ENCODE data around the gene PSMD13. TPM values are rescaled to one million over a fixed set of nuclear protein-coding genes. Genes with fewer than 3 reads are reported as not detected.

The PSMD13 gene
- total RNA-seq, 4 donors from 2014 or later: 85.8 to 114 (median 93.5) TPM

- WGBS, 2 donors (ENCODE audit: low coverage in 1 of 2): 83 to 94% methylated on average over 7 to 10 of the region's 10 CpGs
- Histone ChIP-seq H3K9me3 (no peaks in the 10 kb centered on the region), H3K4me3 (no peak overlapping the region), H3K27ac (no peak overlapping the region), H3K36me3 (peaks cover 0 to 47% of the 10 kb centered on the region in 2 donors), H3K4me1 (peaks cover 0 to 39% (median 0%) of the 10 kb centered on the region in 3 donors), H3K27me3 (no peaks in the 10 kb centered on the region)
- no peak for ATAC-seq
- TF ChIP-seq EP300 (IDR thresholded peaks at IDR 0.05) (no peak), POLR2AphosphoS5 (IDR thresholded peaks at IDR 0.05) (no peak), POLR2A (IDR thresholded peaks at IDR 0.05) (no peak)
- TF ChIP-seq, protein P1, sequence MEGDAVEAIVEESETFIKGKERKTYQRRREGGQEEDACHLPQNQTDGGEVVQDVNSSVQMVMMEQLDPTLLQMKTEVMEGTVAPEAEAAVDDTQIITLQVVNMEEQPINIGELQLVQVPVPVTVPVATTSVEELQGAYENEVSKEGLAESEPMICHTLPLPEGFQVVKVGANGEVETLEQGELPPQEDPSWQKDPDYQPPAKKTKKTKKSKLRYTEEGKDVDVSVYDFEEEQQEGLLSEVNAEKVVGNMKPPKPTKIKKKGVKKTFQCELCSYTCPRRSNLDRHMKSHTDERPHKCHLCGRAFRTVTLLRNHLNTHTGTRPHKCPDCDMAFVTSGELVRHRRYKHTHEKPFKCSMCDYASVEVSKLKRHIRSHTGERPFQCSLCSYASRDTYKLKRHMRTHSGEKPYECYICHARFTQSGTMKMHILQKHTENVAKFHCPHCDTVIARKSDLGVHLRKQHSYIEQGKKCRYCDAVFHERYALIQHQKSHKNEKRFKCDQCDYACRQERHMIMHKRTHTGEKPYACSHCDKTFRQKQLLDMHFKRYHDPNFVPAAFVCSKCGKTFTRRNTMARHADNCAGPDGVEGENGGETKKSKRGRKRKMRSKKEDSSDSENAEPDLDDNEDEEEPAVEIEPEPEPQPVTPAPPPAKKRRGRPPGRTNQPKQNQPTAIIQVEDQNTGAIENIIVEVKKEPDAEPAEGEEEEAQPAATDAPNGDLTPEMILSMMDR (IDR thresholded peaks at IDR 0.05): no peak
Measured at GRCh38 chr11:225734-226453, 10.9 kb upstream of the PSMD13 start.

DNA sequence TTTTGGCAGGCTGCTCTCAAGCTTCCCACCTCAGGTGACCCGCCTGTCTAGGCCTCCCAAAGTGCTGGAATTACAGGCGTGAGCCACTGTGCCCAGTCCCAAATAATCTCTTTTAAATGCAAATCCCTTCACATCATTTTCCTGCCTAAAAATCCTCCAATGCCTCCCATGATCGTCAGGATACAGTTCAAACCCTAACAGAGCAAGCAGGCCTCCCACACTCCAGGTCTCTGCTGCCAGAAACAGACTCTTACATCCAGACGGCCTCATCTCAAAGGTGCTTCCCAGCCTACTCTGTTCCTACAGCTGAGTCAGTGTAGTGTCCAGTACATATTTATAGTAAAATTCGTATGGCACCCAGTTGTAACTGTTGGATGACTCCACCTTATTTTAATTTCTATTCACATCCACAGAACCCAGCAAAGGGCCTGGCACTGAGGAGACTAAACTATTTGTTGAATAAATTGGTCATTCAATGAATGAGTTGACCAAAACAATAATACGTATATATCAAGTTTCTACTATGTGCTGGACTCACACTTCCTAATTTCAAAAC lies 8.9 kb upstream of the PSMD13 start:
- Histone ChIP-seq H3K36me3 (peaks cover 0 to 48% of the 10 kb centered on the region in 2 donors), H3K9me3 (no peaks in the 10 kb centered on the region), H3K4me3 (no peak overlapping the region), H3K27me3 (no peaks in the 10 kb centered on the region), H3K4me1 (peaks cover 0 to 25% (median 0%) of the 10 kb centered on the region in 3 donors), H3K27ac (no peak overlapping the region)
- ATAC-seq: no peak
- WGBS, 2 donors (ENCODE audit: low coverage in 1 of 2): 56 to 76% methylated on average over 4 to 6 of the region's 6 CpGs
- no peak for TF ChIP-seq POLR2A (IDR thresholded peaks at IDR 0.05)
- TF ChIP-seq EP300 (IDR thresholded peaks at IDR 0.05): no peak
- TF ChIP-seq POLR2AphosphoS5 (IDR thresholded peaks at IDR 0.05): no peak
- TF ChIP-seq, protein P1 (IDR thresholded peaks at IDR 0.05): no peak

DNA sequence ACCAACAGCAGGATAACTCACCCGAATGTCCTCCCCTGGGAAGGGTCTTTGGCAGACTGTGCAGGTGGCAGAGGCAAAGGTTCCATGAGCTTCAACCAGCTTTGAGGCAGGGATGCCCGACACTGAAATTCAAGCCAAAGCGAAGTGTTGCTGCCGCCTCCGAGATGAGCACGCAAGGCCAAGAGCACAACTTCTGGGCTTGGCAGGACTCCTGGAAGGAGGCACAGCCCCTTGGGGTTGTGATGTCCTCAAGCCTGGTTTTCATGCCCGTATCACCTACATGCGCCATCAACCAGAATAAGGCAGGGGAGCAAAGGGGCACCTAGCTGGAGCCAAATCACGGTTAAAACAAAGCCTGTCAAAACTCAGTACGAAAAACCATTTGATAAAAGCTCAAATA lies 6.3 kb upstream of the PSMD13 start:
- TF ChIP-seq POLR2AphosphoS5 (IDR thresholded peaks at IDR 0.05) (no peak), POLR2A (IDR thresholded peaks at IDR 0.05) (no peak), EP300 (IDR thresholded peaks at IDR 0.05) (no peak)
- TF ChIP-seq, protein P1 (IDR thresholded peaks at IDR 0.05): no peak
- Histone ChIP-seq H3K4me1 (peaks cover 0 to 18% (median 3%) of the 10 kb centered on the region in 3 donors), H3K27me3 (no peaks in the 10 kb centered on the region), H3K27ac (no peak overlapping the region), H3K4me3 (no peak overlapping the region), H3K9me3 (no peaks in the 10 kb centered on the region), H3K36me3 (peaks cover 0 to 40% of the 10 kb centered on the region in 2 donors)
- WGBS, 2 donors (ENCODE audit: low coverage in 1 of 2): 84 to 91% methylated on average over 8 to 10 of the region's 10 CpGs
- ATAC-seq: no peak

DNA sequence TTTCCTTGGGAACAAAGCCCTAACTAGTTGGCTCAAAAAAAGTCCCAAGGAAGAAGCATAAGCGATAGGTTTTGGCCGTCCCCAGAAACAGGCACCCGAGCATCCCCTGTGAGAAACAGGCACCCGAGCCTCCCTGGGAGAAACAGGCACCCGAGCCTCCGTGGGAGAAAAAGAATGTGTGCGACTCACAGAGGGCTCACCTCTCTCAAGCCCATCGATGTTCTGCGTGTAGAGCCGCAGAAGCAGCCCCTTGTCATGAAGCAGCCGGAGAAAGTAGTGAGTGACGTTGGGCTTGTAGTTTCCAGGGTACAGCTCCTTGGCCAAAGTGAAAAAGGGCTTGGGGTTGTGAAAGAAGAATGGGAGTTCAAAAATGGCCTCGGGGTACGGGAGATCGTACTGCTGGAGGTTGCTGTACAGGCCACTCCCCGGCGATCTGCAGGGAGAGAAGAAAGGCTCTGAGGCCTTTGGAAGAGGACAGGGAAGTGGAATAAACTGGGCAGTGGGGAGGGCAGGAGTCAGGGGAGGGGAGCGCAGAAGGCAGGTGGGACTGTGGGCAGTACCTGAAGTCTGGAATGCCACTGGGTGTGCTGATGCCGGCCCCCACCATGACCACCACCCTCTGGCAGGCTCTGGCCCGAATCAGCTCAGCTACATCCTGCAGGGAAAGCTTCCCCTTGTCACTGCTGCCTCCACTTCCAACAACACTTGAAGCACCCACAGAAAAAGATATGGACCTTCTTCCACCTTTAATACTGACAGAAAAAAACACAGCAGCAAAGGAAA lies 3.8 kb upstream of the PSMD13 start:
- TF ChIP-seq EP300 (IDR thresholded peaks at IDR 0.05): no peak
- no peak for ATAC-seq
- H3K4me3 ChIP-seq: no peak overlapping the region
- no peaks in the 10 kb centered on the region for H3K27me3 ChIP-seq
- WGBS, 2 donors (ENCODE audit: low coverage in 1 of 2): 86 to 87% methylated on average over 14 to 16 of the region's 20 CpGs
- H3K9me3 ChIP-seq: no peaks in the 10 kb centered on the region
- H3K27ac ChIP-seq: no peak overlapping the region
- peaks cover 0 to 25% (median 9%) of the 10 kb centered on the region in 3 donors for H3K4me1 ChIP-seq
- peaks cover 0 to 40% of the 10 kb centered on the region in 2 donors for H3K36me3 ChIP-seq

DNA sequence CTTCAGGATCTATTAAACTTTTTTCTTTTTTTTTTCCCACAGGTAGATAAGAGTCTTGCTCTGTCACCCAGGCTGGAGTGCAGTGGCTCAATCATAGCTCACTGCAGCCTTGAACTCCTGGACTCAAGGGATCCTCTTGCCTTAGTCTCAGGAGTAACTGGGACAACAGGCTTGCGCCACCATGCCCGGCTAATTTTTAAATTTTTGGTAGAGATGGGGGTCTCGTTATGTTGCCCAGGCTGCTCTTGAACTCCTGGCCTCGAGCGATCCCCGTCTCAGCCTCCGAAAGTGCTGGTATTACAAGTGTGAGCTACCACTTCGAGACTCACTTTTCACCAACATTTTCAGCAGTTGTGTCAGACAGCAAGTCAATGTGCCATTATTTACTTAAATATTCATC lies 1.6 kb upstream of the PSMD13 start:
- TF ChIP-seq POLR2A (IDR thresholded peaks at IDR 0.05): no peak
- no peak for TF ChIP-seq EP300 (IDR thresholded peaks at IDR 0.05)
- no peak for TF ChIP-seq POLR2AphosphoS5 (IDR thresholded peaks at IDR 0.05)
- TF ChIP-seq, protein P1 (IDR thresholded peaks at IDR 0.05): no peak
- H3K27me3 ChIP-seq: no peaks in the 10 kb centered on the region
- no peak for ATAC-seq
- H3K4me3 ChIP-seq: peak overlapping the region; percentile 80 to 93
- H3K27ac ChIP-seq: peak overlapping the region in 3 of 4 donors; percentile 91 to 96 (median 96)
- H3K9me3 ChIP-seq: no peaks in the 10 kb centered on the region
- 71 to 72% methylated on average over 3 to 8 of the region's 8 CpGs for WGBS, 2 donors (ENCODE audit: low coverage in 1 of 2)
- H3K36me3 ChIP-seq: peaks cover 0 to 34% of the 10 kb centered on the region in 2 donors
- H3K4me1 ChIP-seq: peaks cover 0 to 35% (median 13%) of the 10 kb centered on the region in 3 donors
